SK-N-SH treated with all-trans-retinoic acid at 6 μM for 48 hours (cell line): Measurements from ENCODE around the gene GBGT1.

ENCODE experiments used
- BACH2 ChIP-seq: fragments of 250-450 bp; sonication (Bioruptor Pico); IDR thresholded peaks from 2 replicates; pipeline ENCODE4 v1.9.0; 2021; ENCODE audit warnings: mild to moderate bottlenecking, borderline replicate concordance
- CREB5 ChIP-seq: fragments of 250-450 bp; sonication (Bioruptor Pico); IDR thresholded peaks from 2 replicates; pipeline ENCODE4 v1.5.1; 2020; ENCODE audit warnings: low read depth, mild to moderate bottlenecking, moderate library complexity
- CSDC2 ChIP-seq: fragments of 250-450 bp; sonication (Bioruptor Pico); IDR thresholded peaks from 2 replicates; pipeline ENCODE4 v1.5.0; 2020; ENCODE audit warnings: mild to moderate bottlenecking, moderate library complexity
- ISL1 ChIP-seq: fragments of 250-450 bp; sonication (Bioruptor Pico); IDR thresholded peaks from 2 replicates; pipeline ENCODE4 v2.1.2; 2022; ENCODE audit warnings: mild to moderate bottlenecking, moderate library complexity
- POU6F1 ChIP-seq: fragments of 250-450 bp; sonication (Bioruptor Pico); IDR thresholded peaks from 2 replicates; pipeline ENCODE4 v1.8.0; 2021; ENCODE audit warnings: low read depth, mild to moderate bottlenecking, moderate library complexity, borderline replicate concordance
- RARB ChIP-seq: fragments of 250-450 bp; sonication (Bioruptor Pico); IDR thresholded peaks from 2 replicates; pipeline ENCODE4 v1.8.0; 2021; ENCODE audit warnings: mild to moderate bottlenecking, moderate library complexity
- SNAI2 ChIP-seq: fragments of 250-450 bp; sonication (Bioruptor Pico); IDR thresholded peaks from 2 replicates; pipeline ENCODE4 v1.5.0; 2020; ENCODE audit warnings: mild to moderate bottlenecking, moderate library complexity
- TOX ChIP-seq: fragments of 250-450 bp; sonication (Bioruptor Pico); IDR thresholded peaks from 2 replicates; pipeline ENCODE4 v1.8.0; 2021; ENCODE audit warnings: mild to moderate bottlenecking, moderate library complexity, borderline replicate concordance
- ZFP3 ChIP-seq: fragments of 250-450 bp; sonication (Bioruptor Pico); IDR thresholded peaks from 2 replicates; pipeline ENCODE4 v1.5.0; 2020; ENCODE audit warnings: mild to moderate bottlenecking, moderate library complexity
- ZFP30 ChIP-seq: fragments of 450-650 bp; formaldehyde crosslinking; IDR thresholded peaks from 2 replicates; pipeline ENCODE4 v1.5.0; 2022; ENCODE audit warnings: mild to moderate bottlenecking, moderate library complexity
- ZNF8 ChIP-seq: fragments of 450-650 bp; formaldehyde crosslinking; IDR thresholded peaks from 2 replicates; pipeline ENCODE4 v1.5.0; 2020; ENCODE audit warnings: mild to moderate bottlenecking, moderate library complexity
- TF ChIP-seq, protein P1 (sequence below): fragments of 250-450 bp; sonication (Bioruptor Pico); IDR thresholded peaks from 2 replicates; pipeline ENCODE4 v1.8.0; 2020; ENCODE audit warnings: mild to moderate bottlenecking, moderate library complexity, borderline replicate concordance

- no peak for TF ChIP-seq BACH2 (CRISPR knock-in tag)
- TF ChIP-seq RARB (CRISPR knock-in tag) = no peak
- no peak for TF ChIP-seq ZFP30 (CRISPR knock-in tag)
- TF ChIP-seq CSDC2 (CRISPR knock-in tag) = no peak
- TF ChIP-seq, protein P1, sequence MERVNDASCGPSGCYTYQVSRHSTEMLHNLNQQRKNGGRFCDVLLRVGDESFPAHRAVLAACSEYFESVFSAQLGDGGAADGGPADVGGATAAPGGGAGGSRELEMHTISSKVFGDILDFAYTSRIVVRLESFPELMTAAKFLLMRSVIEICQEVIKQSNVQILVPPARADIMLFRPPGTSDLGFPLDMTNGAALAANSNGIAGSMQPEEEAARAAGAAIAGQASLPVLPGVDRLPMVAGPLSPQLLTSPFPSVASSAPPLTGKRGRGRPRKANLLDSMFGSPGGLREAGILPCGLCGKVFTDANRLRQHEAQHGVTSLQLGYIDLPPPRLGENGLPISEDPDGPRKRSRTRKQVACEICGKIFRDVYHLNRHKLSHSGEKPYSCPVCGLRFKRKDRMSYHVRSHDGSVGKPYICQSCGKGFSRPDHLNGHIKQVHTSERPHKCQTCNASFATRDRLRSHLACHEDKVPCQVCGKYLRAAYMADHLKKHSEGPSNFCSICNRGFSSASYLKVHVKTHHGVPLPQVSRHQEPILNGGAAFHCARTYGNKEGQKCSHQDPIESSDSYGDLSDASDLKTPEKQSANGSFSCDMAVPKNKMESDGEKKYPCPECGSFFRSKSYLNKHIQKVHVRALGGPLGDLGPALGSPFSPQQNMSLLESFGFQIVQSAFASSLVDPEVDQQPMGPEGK (CRISPR knock-in tag) = no peak
- no peak for TF ChIP-seq CREB5 (CRISPR knock-in tag)
- no peak for TF ChIP-seq TOX (CRISPR knock-in tag)
- no peak for TF ChIP-seq ISL1 (CRISPR knock-in tag)
- no peak for TF ChIP-seq SNAI2 (CRISPR knock-in tag)
- TF ChIP-seq ZFP3 = no peak
- TF ChIP-seq POU6F1 (CRISPR knock-in tag) = no peak
- no peak for TF ChIP-seq ZNF8
Observed at GRCh38 chr9:133153227-133154096, 10.3 kb downstream of the GBGT1 start.
